Left cardiac atrium (tissue), 4 donors: ENCODE results near the gene SOX12. TPM values are rescaled to one million over a fixed set of nuclear protein-coding genes. Genes with fewer than 3 reads are reported as not detected.
"Not testable (repeated sequence)": the region's sequence is repeated elsewhere in the genome, so short reads cannot be mapped to it uniquely, and the experiment has no call there.

Experiments used
- ATAC-seq, 2 donors: fragments of 200-7000 bp; cut with Tn5 transposase; one replicate each; pipeline ENCODE4 v1.9.1; 2020; ENCODE audit warnings: mild to moderate bottlenecking in 2 of 2, moderate library complexity in 2 of 2
- DNase-seq: peaks from one replicate; pipeline ENCODE4 v3.0.0-alpha.2; 2020
- intact Hi-C, 2 donors: fragments of 100-400 bp; cut with DNase I; formaldehyde crosslinking; loops; one replicate each; pipeline versions ENCODE4 v1.14.1 to v1.15.1; 2022 to 2023
- total RNA-seq, 2 donors: library from RNA; stranded (reverse); fragmentation: NEBNext Ultra II Directional; extraction: Animal tissue kit (Norgen Biotek cat#: 25700); gene quantifications; one replicate each; pipeline ENCODE4 v1.2.1, GENCODE V29; 2021
- donor health status: DM: no; HTN: yes; CAD: no.
- donor health status: DM: no; HTN: yes; CAD: no; lungs with severe emphysema.
- donor health status: DM: yes; HTN: yes; CAD: no.
- donor health status: Dilated cardiomyopathy.

SOX12 gene
- total RNA-seq, 2 donors from 2014 or later = 8.1 to 11.6 TPM

DNA sequence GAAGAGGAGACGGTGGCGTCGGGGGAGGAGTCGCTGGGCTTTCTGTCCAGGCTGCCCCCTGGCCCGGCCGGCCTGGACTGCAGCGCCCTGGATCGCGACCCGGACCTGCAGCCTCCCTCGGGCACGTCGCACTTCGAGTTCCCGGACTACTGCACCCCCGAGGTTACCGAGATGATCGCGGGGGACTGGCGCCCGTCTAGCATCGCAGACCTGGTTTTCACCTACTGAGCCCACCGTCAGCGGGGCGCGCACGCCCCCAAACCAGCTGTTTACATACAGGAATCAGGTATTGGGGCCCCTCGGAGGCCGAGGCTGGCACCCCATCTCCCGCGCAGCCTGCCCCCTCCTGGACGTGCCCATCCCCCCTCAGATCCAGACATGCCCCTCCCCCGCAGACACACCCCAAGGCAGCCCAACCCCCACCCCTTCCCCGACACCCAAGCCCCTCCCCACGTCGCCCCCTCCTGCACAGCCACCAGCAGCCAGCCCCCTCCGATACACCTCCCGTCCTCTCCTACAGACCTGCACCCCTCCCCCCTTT, 1.4 kb downstream of the SOX12 start:
- ATAC-seq (no peak), DNase-seq (no peak)
- intact Hi-C loops = no loop called here

DNA sequence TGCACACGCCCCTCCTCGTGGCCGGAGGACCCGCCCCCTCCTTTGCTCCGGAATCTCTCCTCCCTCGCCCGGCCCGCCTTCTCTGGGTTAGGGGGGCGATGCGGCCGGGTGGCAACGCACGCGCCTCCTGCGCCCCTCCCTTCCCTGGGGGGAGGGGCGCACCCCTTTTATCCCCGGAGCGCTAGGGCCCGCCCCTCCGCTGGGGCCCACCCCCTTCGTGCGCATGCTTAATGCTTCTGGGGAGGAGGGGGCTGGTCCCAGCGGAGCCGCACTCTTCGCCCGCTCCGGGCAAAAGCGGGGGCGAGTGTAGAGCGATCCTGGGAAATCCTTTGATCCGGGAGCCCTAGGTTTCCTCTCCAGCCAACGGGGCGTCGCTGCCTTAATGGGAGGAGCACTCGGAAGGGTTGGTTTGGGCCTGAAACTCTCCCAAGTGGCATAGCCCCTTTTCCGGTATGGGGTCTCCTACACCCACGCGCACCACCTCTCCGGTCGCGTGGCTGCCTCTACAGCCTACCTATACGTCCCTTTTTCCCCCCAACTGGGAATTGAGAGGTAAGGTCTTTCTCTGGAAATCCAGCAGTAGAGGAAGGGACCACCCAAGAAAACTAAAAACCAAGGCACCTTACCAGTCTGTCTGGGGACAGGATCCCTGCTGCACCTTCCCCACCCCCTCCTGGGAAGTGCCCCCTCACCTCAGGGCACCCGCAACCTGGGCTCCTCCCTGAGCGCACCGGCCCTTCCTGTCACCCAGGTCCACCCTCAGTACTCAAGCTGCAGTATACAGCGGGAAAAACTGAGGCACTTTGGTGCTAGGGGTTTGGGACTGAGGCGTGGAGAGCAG, 2.1 kb downstream of the SOX12 start:
- intact Hi-C loops = no loop called here
- DNase-seq = peak; percentile 89
- peak; percentile 45 to 58 for ATAC-seq

DNA sequence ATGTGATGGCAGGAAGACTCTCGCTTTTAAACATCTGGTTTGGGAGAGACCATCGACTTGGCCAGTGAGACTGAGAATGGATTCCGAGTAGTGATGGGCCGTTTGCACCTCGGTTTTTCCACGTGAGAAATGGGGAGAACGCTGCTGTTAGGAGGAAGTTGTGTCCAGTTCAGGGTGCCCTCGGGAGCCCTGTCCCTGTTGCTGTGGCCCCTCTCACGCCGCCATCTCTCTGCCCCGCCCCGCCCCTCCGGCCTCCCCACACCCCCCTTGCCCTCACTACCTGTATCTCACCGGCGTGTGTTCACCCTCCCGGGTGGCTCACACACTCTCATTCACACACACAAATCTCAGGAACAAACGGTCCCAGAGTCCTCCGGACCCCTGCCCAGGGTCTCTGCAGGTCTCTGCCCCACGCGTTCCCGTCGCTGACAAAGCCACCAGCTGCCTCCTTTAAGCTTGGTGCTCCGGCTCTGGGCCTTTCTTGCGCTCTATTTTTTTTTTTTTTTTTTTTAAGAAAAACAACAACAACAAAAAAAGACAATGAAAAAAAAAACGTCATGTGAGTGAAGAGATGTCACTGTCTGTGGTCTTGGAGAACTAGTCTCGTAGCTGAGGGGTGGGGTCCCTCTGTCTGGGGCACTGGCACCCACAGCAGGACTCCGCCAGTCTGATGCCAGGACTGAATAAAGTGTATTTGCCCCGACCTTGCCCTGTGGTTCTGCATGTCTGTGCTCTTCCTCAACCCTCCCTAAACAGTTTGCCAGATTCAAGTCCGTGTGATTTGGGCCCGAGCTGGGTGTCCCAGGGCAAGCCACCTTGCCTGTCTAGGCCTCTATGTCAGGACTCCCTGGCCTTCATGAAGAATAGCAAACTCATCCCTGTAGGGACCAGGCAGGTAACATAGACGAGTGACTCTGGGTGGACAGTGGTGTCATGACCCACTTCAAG, 2.9 kb downstream of the SOX12 start:
- DNase-seq (no peak), ATAC-seq (no peak)
- intact Hi-C loops = no loop called here

DNA sequence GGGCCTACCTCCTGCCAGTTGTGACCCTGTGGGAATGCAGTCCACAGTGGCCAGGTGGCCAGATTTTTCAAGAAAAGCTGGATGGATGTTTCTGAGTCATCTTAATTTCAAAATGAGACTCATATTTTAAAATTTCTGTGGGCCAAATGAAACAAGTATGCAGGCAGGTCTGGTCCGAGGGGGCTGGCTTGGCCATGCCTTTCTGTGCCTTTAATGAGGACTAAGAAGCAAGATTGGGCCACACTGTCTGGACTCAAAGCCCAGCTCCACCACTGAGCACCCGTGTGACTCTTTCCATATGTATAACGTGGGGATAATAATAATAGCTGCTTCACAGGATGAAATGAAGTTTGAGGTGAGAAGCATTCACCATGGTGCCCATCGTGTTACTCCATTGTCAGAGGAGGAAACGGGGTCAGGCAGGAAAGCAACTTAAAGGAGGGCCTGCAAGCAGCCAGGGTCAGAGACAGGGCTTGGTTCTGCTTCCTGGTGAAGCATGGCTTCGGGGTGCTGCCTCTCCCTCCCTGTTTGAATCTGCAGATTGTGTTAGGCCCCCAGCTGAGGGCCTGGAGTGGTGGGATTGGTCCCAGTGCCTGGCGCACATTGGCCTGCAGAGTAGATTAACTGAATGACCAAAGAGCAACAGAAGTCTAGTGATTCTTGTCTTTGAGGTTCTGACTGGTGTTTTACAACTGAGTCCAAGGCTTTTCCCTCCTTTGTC, 3.8 kb downstream of the SOX12 start:
- DNase-seq (no peak), ATAC-seq (no peak)
- intact Hi-C loops = no loop called here

DNA sequence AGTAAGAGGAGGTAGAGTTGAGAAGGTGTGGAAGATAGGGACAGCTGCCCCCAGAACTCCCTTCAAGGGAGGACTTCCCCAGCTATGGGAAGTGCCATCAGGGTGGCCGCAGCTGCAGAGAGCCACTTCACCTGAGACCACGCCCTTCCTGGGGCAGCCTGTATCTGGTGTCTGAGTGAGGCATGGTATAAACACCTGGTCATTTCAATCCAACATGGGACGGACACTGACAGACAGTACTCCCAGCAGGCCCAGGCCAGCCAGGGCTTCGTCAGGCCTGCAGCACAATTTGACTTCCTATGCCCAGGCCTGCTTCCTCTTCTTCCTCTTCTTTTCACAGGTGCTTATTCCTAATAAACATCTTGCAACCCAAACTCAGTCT, 4.5 kb downstream of the SOX12 start:
- intact Hi-C loops = no loop called here

DNA sequence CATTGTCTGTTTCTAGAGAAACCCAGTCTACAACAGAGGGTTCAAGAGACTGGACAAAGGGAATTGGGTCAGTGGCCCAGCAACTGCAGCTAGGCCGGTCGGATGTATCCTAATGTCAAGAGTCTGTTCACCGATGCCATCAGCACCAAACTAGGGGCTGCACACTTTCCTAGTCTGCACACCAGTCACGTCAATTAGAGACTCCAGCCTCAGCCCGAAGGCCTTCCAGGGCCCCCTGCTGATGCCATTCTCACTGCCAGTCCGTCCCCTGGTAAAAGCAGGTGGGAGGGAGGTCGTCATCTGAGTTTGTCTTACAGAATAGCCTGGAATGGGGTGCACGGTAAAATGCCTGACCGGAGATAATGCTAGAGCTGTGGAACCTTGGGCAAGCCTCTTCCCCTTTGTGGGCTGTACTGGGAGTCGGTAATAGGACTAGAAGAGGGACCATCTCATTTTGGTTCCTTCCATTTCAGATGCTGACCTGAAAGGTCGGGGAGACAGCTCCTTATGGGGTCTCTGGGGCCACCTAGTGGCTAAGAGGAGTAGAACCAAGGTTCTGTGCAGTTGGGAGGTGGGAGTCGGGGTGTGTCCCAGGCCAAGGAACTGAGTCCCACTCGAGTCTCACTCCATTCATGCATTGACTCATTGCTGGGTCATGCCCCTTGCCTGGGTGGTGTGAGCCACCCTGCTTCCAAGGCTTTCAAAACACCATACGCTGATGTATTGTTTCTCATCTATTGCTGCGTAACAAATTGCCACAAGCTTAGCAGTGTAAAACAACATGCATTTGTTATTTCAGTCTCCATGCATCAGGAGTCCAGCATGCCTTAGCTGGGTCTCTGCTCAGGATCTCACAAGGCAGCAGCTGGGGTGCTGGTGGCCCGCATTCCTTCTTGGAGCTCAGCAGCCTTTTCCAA, 5.1 kb downstream of the SOX12 start:
- ATAC-seq (peak in 1 of 2 donors; percentile 10), DNase-seq (peak; percentile 66)
- intact Hi-C loops = no loop called here

More for the DNA sequence above, 4.5 kb downstream of the SOX12 start:
- ATAC-seq (no peak), DNase-seq (no peak)

DNA sequence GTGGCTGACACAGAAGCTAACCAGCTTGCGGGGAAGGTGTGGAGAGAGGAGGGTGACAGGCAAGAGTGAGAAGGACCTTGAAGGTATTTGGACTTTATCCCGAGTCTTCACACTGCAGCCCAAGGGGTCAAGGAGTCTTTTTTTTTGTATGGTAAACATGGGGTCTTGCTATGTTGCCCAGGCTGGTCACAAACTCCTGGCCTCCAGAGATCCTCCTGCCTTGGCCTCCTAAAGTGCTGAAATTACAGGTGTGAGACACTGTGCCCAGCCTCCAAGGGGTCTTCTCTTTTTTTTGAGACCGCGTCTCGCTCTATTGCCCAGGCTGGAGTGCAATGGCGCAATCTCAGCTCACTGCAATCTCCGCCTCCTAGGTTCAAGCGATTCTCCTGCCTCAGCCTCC, 9.2 kb downstream of the SOX12 start:
- DNase-seq = no peak
- intact Hi-C loops = no loop called here
- no peak for ATAC-seq

DNA sequence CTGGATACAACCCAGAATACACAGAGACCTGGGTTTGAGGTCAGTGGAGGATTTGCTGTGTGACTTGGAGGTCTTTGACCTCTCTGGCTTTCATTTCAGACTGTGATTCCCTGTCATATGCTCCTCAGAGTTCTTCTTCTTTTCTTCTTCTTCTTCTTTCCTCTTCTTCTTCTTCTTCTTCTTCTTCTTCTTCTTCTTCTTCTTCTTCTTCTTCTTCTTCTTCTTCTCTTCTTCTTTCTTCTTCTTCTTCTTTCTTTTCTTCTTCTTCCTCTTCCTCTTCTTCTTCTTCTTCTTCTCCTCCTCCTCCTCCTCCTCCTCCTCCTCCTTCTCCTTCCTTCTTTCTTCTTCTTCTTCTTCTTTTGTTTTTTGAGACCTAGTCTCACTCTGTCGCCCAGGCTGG, 10.7 kb downstream of the SOX12 start:
- intact Hi-C loops, ATAC-seq, DNase-seq: not testable (repeated sequence)

DNA sequence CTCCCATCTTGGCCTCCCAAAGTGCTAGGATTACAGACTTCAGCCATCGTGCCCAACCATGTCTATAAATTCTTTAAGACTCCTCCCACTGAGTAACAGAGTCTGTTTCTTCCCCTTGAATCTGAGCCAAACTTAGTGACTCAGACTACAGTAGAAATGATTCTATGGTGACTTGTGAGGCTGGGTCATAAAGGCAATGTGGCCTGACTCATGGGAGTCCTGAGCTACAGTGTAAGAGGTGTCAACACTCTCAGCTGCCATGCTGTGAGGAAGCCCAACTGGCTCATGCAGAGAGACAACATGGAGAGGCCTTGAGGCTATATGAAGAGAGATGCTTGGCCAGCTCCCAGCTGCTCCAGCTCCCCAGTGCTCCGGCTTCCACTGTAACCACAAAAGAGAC, 16.3 kb downstream of the SOX12 start:
- no peak for DNase-seq
- peak in 1 of 2 donors; percentile 12 for ATAC-seq
- intact Hi-C loops = no loop called here

DNA sequence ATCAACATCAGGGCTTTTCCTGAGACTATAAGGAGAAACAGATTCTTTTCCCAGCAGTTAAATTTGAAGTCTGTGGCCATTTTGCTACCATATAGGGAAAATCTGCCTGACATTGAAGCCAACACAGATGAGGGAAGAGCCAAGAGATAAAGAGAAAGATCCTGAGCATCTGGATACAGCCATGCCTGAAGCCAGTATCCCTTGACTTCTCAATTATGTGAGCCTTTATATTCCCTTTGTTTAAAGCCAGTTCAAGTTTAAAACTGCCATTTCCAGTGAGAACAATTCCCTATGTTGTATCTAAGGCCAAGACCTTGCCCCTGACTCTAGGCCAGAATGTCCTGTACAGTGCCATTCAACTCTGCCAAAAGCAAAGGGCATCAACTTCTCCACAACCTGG, 17.8 kb downstream of the SOX12 start:
- intact Hi-C loops = no loop called here
- no peak for ATAC-seq
- no peak for DNase-seq

DNA sequence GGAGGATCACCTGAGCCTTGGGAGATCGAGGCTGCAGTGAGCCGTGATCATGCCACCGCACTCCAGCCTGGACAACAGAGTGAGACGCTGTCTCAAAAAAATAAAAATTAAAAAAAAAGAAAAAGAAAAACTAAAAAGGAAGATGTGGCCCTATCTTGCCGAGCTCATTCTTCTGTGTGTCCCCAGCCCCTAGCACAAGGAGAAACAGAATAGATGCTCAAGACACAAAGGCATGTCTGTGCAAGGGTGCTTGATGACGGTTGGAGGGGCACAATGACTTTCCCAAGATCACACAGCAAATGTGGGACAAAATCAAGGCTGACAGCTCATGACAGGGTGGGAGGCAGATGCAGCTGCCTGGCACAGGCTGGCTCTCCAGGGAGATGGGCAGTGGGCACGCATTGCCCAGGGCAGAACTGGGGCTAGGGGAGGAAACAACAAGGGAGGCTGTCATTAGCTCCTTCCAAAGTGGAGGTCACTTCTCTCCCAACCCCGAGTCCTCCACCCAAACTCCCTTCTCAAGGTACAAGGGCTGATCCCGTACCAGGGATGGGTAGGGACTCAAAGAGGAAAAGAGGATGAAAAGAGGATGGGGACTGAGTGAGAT, 20.8 kb downstream of the SOX12 start:
- no peak for ATAC-seq
- no peak for DNase-seq
- intact Hi-C loops = no loop called here

DNA sequence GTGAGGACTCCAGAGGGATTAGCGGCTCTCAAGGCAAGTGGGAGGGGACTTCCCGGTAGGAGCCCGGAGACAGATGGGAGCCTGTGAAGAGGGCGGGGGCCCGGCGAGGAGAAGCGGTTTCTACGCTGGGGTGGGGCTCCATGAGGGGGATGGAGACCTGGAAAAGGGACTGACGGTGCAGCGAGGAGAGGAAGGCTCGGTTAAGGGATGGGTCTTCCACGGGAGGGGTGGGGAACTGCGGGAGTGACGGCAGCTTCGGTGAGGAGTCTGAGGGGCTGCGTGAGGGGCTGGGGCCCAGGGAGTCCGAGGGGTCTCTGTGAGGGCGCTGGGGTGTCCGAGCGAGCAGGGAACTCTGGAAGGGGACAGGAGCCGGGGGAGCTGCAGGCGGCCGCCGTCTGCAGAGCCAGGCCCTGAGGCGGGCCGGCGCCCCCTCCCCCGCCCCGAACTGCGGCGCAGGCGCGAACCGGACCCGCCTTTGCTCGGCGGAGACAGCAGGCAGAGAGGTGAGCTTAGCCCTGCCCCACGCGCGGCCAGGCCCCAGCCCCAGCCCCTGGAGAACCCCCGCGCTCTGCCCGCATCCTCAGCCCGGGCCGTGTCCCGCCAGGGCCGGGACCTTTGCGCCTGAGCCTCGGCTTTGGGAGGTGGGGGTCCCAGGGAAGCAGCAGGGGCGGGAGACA, 21.4 kb downstream of the SOX12 start, which contains the start of gene NRSN2:
Gene NRSN2 (plus strand): TSS at position 472 of the 677 bp plus-strand sequence. CDS start 2,533 bp downstream, outside the sequence.
- intact Hi-C loops = no loop called here
- DNase-seq = peak; percentile 83
- ATAC-seq = peak; percentile 83

DNA sequence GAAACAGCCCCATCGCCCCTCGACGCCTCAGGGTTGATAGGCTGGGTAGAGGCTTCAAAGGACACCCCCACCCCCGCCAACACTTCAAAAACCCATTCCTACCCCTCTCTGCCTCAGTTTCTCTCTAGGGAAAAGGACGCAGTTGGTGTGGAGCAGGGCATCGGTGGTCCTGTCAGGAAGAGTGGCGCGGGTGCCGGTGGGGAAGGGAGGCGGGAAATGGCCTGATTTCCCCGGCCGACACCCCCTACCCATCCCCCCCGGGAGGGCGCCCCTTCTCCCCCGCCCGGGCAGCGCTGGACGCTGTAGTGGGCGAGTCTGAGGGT, 21.9 kb downstream of the SOX12 start:
- DNase-seq (no peak), ATAC-seq (no peak)
- intact Hi-C loops = no loop called here

DNA sequence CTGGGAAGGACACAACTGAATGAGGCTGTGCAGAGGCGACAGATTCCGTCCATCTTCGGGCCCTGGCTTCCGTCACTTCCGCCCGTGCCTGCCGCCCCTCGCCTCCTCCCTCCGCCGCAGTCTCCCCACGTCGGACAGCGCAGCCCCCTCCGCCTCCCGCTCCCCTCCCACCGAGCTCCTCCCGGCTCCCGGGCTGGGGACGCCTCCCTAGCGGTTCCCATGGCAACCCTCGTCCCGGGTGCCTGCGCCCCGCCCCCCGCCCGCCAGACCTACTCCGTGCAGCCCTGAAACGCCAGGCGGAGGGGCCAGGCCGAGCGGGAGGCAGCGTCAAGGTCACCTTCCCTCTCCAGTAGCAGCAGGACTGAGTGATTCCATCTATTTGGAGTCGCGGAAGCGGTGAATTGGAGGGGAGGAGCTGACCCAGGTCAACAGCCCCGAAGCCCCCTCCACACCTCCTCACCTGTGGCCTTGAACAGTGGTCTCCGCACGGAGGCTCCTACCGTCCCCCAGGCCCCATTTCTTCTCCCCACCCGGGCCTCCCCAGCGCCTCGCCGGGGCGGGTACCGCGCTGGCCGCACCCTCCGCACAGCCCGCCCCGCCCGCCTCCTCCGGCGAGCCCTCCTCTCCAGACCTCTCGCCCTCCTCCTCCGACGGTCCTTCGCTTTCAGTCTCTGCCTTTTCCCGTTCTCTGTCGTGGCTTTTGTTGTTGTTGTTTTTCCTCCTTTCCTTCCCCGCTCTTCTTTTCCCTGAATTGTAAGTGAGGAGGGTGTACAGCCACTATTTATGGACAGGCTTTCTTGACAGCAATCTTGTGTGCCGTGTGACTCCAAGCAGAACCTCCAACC, 22.5 kb downstream of the SOX12 start:
- DNase-seq (peak; percentile 94), ATAC-seq (peak; percentile 92 to 93)
- intact Hi-C loops = no loop called here

DNA sequence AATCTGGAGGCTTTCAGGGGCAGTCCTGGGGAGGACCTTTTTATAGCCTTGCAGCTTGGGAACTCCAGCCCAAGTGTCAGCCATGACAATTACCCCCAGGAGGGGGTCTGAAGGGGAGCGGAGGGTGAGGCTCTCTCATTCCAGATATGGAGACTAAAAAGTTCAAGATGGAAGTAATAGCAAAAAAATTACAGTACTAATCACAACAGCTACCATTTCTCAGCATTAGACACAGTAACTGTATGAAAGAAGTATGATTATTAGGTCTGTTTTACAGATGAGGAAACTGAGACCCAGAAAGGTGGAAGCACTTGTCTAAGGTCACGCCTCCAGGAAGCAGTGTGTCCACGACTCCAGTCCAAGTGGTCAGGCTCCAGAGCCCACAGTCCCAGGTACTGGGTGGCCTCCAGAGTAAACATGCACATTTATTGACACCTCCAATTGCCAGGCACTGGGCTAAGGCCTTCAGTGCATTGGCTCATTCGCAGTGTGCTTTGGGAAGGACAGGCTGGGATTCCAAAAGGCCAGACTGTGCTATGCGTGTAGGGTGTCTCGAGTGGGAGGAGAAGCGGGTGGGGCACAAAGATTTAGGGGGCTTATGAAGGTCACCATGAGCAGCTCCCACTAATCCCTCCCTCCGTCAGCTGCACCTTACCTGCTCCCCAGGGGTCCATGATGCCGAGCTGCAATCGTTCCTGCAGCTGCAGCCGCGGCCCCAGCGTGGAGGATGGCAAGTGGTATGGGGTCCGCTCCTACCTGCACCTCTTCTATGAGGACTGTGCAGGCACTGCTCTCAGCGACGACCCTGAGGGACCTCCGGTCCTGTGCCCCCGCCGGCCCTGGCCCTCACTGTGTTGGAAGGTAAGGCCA, 23.9 kb downstream of the SOX12 start:
- DNase-seq (no peak), ATAC-seq (no peak)
- intact Hi-C loops = no loop called here
